ENCODE data around the gene UBE2L5.

DNA sequence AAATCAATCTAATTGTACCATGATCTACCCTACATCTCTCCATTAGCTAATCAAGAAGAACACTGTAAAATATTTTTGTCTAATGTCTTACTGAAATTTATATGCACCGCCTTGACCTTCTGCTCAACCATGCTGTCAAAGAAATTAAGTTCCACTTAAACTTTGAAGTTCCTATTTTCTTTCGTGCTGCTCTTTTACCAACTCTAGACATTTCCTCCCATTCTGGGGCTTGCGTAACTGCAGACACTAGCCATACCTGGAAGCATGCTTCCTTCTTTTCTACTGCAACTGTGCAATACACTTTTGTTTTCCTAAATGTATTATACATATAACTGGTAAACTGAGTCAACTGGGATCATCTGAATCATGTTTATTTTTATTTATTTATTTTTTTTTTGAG lies 8.5 kb upstream of the UBE2L5 start:
- TF ChIP-seq, protein P1, sequence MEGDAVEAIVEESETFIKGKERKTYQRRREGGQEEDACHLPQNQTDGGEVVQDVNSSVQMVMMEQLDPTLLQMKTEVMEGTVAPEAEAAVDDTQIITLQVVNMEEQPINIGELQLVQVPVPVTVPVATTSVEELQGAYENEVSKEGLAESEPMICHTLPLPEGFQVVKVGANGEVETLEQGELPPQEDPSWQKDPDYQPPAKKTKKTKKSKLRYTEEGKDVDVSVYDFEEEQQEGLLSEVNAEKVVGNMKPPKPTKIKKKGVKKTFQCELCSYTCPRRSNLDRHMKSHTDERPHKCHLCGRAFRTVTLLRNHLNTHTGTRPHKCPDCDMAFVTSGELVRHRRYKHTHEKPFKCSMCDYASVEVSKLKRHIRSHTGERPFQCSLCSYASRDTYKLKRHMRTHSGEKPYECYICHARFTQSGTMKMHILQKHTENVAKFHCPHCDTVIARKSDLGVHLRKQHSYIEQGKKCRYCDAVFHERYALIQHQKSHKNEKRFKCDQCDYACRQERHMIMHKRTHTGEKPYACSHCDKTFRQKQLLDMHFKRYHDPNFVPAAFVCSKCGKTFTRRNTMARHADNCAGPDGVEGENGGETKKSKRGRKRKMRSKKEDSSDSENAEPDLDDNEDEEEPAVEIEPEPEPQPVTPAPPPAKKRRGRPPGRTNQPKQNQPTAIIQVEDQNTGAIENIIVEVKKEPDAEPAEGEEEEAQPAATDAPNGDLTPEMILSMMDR (IDR thresholded peaks at IDR 0.05), result no peak
- TF ChIP-seq POLR2A (IDR thresholded peaks at IDR 0.05), result no peak

Data from thyroid gland (tissue), 4 donors.